Tracheal epithelial cell (primary cell): Measurements from ENCODE around the gene OR4C45. TPM values are rescaled to one million over a fixed set of nuclear protein-coding genes. Genes with fewer than 3 reads are reported as not detected.

ENCODE experiments used
- total RNA-seq: library from RNA; depleted of rRNA; stranded (reverse); fragments of >200 nt; gene quantifications from 2 replicates; pipeline ENCODE4 v1.2.1, GENCODE V29; 2014

OR4C45 gene
- total RNA-seq = not detected in 2 replicates

DNA sequence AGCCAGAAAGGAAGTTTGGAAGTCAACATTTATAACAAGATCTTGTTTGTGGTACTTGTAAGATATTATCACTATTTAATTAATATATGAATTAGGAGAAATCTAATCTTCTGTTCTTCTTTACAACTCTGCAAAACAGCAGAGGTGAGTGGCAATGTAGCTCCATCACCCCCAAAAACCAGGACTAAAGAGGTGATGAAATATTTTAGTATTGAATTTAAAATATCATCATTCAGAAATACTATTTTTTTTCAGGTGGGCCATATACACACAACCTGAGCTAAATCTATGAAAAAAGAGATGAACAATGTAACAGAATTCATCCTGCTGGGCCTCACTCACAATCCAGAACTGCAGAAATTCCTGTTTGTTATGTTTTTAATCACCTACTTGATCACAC, at the start of gene OR4C45:
Gene OR4C45, plus strand, starts transcription at position 301 of the 400 bp plus-strand sequence.

Other genes starting within 250 kb of the OR4C45 start
- gene OR4C13, start 80.5 kb upstream of the OR4C45 start, total RNA-seq = not detected in 2 replicates
- gene OR4C12, start 50.3 kb upstream of the OR4C45 start, total RNA-seq = not detected in 2 replicates